ENCODE results near the gene LAPTM5.

DNA sequence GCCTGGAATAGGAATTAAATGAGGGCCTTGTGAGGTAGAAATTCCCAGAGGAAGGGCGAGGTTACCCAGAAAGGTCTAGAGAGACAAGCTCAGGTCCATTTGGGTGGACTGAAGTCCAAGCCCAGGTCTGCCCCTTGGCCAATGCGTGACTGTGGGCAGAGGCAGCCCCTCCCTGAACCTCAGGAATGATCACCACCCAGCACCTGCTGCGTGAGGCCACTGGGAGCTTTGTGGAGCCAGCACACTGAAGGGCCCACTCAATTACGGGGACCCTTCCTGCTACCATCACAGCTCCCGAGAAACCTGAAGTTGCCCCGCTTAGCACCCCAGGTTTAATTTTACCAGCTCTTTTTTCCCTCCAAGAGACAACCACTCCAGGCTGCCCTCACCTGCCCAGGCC lies 27.7 kb downstream of the LAPTM5 start:
- TF ChIP-seq, protein P1, sequence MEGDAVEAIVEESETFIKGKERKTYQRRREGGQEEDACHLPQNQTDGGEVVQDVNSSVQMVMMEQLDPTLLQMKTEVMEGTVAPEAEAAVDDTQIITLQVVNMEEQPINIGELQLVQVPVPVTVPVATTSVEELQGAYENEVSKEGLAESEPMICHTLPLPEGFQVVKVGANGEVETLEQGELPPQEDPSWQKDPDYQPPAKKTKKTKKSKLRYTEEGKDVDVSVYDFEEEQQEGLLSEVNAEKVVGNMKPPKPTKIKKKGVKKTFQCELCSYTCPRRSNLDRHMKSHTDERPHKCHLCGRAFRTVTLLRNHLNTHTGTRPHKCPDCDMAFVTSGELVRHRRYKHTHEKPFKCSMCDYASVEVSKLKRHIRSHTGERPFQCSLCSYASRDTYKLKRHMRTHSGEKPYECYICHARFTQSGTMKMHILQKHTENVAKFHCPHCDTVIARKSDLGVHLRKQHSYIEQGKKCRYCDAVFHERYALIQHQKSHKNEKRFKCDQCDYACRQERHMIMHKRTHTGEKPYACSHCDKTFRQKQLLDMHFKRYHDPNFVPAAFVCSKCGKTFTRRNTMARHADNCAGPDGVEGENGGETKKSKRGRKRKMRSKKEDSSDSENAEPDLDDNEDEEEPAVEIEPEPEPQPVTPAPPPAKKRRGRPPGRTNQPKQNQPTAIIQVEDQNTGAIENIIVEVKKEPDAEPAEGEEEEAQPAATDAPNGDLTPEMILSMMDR (conservative IDR thresholded peaks at IDR 0.05; ENCODE audit: low read depth, low read length), result no peak
- TF ChIP-seq EZH2 (IDR thresholded peaks at IDR 0.05; ENCODE audit: borderline replicate concordance, low read depth, low read length, poor library complexity, severe bottlenecking), result no peak

Data from A673 (cell line).